Activated CD8-positive, alpha-beta memory T cell treated with anti-CD3 and anti-CD28 coated beads for 36 hours (primary cell): ENCODE measurements around the gene RRN3. TPM values are rescaled to one million over a fixed set of nuclear protein-coding genes. Genes with fewer than 3 reads are reported as not detected.

ENCODE experiments used
- total RNA-seq, 2 experiments: library from RNA; stranded (reverse); gene quantifications; one replicate each; pipeline ENCODE4 v1.2.3, GENCODE V29; 2021

Gene RRN3
- total RNA-seq, 2 experiments from 2014 or later, result 50.7 to 55.2 TPM

Other genes with a start within 250 kb of the RRN3 start
- 10 to 100 TPM; 69.9 to 78.2 TPM for gene NPIPA1, start 156.8 kb downstream of the RRN3 start, total RNA-seq
- gene PDXDC1, start 119.2 kb downstream of the RRN3 start, total RNA-seq, result 10 to 100 TPM; 53.1 to 54.2 TPM
- gene NTAN1, start 38.2 kb downstream of the RRN3 start, total RNA-seq, result 10 to 100 TPM; 34.8 to 37.2 TPM